PFSK-1 (cell line): ENCODE results near the gene FOCAD.

Experiments used
- POLR2AphosphoS5 ChIP-seq: IDR thresholded peaks from 2 replicates; pipeline ENCODE4 v1.6.1; 2012; ENCODE audit warnings: low read depth, mild to moderate bottlenecking, control low read depth, low read length, moderate library complexity
- SIN3A ChIP-seq: IDR thresholded peaks from 2 replicates; pipeline ENCODE4 v1.6.1; 2012; ENCODE audit warnings: mild to moderate bottlenecking, low read length, moderate library complexity, borderline replicate concordance; ENCODE audit not compliant: insufficient read depth
- TAF1 ChIP-seq: IDR thresholded peaks from 2 replicates; pipeline ENCODE4 v1.6.1; 2012; ENCODE audit warnings: low read length, control low read depth, borderline replicate concordance; ENCODE audit not compliant: insufficient read depth
- TF ChIP-seq, protein P1 (sequence below), 2 experiments: IDR thresholded peaks; 2 replicates each; pipeline versions ENCODE4 v1.6.1 to v1.8.0; 2011 to 2012; ENCODE audit warnings: low read depth in 2 of 2, low read length in 2 of 2, control low read depth in 1 of 2, inconsistent platforms in 1 of 2, mild to moderate bottlenecking in 1 of 2, moderate library complexity in 1 of 2; ENCODE audit not compliant: insufficient read depth in 1 of 2

- TF ChIP-seq, protein P1, sequence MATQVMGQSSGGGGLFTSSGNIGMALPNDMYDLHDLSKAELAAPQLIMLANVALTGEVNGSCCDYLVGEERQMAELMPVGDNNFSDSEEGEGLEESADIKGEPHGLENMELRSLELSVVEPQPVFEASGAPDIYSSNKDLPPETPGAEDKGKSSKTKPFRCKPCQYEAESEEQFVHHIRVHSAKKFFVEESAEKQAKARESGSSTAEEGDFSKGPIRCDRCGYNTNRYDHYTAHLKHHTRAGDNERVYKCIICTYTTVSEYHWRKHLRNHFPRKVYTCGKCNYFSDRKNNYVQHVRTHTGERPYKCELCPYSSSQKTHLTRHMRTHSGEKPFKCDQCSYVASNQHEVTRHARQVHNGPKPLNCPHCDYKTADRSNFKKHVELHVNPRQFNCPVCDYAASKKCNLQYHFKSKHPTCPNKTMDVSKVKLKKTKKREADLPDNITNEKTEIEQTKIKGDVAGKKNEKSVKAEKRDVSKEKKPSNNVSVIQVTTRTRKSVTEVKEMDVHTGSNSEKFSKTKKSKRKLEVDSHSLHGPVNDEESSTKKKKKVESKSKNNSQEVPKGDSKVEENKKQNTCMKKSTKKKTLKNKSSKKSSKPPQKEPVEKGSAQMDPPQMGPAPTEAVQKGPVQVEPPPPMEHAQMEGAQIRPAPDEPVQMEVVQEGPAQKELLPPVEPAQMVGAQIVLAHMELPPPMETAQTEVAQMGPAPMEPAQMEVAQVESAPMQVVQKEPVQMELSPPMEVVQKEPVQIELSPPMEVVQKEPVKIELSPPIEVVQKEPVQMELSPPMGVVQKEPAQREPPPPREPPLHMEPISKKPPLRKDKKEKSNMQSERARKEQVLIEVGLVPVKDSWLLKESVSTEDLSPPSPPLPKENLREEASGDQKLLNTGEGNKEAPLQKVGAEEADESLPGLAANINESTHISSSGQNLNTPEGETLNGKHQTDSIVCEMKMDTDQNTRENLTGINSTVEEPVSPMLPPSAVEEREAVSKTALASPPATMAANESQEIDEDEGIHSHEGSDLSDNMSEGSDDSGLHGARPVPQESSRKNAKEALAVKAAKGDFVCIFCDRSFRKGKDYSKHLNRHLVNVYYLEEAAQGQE (IDR thresholded peaks at IDR 0.05; ENCODE audit: insufficient read depth in 1 of 2, low read depth in 2 of 2, low read length in 2 of 2): no peak
- TF ChIP-seq POLR2AphosphoS5 (no peak), SIN3A (no peak), TAF1 (no peak)
These were observed 303.5 kb downstream of the FOCAD start for GRCh38 chr9:20987521-20987920.
